ENCODE data around the gene ROBO3.

DNA sequence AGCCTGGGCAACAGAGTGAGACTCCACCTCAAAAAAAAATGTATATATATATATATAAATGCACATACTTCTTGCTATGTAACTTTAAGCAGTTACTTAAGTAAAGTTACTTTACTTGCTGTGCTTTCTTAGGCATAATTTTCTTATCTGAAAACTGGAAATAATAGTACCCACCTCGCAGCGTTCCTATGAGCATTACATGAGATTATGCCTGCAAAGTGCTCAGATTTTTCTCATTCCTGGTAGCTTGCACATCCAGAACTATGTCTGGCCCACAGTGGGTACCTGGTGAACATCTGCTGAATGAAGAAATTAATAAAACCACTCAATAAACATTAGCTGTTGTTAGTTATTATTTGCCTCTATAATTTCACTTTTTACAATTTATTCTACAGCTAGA lies 6.1 kb upstream of the ROBO3 start:
- TF ChIP-seq, protein P1, sequence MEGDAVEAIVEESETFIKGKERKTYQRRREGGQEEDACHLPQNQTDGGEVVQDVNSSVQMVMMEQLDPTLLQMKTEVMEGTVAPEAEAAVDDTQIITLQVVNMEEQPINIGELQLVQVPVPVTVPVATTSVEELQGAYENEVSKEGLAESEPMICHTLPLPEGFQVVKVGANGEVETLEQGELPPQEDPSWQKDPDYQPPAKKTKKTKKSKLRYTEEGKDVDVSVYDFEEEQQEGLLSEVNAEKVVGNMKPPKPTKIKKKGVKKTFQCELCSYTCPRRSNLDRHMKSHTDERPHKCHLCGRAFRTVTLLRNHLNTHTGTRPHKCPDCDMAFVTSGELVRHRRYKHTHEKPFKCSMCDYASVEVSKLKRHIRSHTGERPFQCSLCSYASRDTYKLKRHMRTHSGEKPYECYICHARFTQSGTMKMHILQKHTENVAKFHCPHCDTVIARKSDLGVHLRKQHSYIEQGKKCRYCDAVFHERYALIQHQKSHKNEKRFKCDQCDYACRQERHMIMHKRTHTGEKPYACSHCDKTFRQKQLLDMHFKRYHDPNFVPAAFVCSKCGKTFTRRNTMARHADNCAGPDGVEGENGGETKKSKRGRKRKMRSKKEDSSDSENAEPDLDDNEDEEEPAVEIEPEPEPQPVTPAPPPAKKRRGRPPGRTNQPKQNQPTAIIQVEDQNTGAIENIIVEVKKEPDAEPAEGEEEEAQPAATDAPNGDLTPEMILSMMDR (IDR thresholded peaks at IDR 0.05), result no peak
- no peak for TF ChIP-seq POLR2A (IDR thresholded peaks at IDR 0.05)

All from body of pancreas (tissue), 4 donors.